Neural progenitor cell (in vitro differentiated cells): Measurements from ENCODE around the gene SPRR3. TPM values are rescaled to one million over a fixed set of nuclear protein-coding genes. Genes with fewer than 3 reads are reported as not detected.

Experiments used
- DNase-seq: peaks from one replicate; pipeline ENCODE4 v3.0.0-alpha.2; 2016; ENCODE audit warnings: low spot score
- H2AFZ ChIP-seq: fragments of 200-600 bp; sonication (generic); replicated peaks from 2 replicates; pipeline ENCODE4 v1.6.1; 2016; ENCODE audit warnings: antibody characterized with exemption
- H3F3A ChIP-seq: fragments of 200-600 bp; sonication (generic); 2 replicates; pipeline ENCODE4 v1.6.1; 2016; ENCODE audit warnings: antibody characterized with exemption, low read depth
- H3K27ac ChIP-seq: fragments of 200-600 bp; sonication (generic); 2 replicates; pipeline ENCODE4 v1.5.1; 2016; ENCODE audit warnings: mild to moderate bottlenecking
- H3K27me3 ChIP-seq: fragments of 200-600 bp; sonication (generic); 2 replicates; pipeline ENCODE4 v1.6.1; 2016; ENCODE audit warnings: mild to moderate bottlenecking, moderate library complexity
- H3K36me3 ChIP-seq: fragments of 200-600 bp; sonication (generic); 2 replicates; pipeline ENCODE4 v1.5.1; 2016
- H3K4me1 ChIP-seq: fragments of 200-600 bp; sonication (generic); 2 replicates; pipeline ENCODE4 v1.6.1; 2016; ENCODE audit warnings: mixed run types
- H3K4me2 ChIP-seq: fragments of 200-600 bp; sonication (generic); 2 replicates; pipeline ENCODE4 v1.6.1; 2016
- H3K4me3 ChIP-seq: fragments of 200-600 bp; sonication (generic); 2 replicates; pipeline ENCODE4 v1.5.1; 2016
- H3K79me2 ChIP-seq: fragments of 200-600 bp; sonication (generic); 2 replicates; pipeline ENCODE4 v1.6.1; 2016; ENCODE audit warnings: low read depth
- H3K9ac ChIP-seq: fragments of 200-600 bp; sonication (generic); 2 replicates; pipeline ENCODE4 v1.6.1; 2016
- H3K9me3 ChIP-seq: fragments of 200-600 bp; sonication (generic); 2 replicates; pipeline ENCODE4 v1.5.1; 2016; ENCODE audit warnings: low read depth
- H4K20me1 ChIP-seq: fragments of 200-600 bp; sonication (generic); 2 replicates; pipeline ENCODE4 v1.6.1; 2016; ENCODE audit warnings: low read depth
- H3K27ac Mint-ChIP-seq: 3 replicates; pipeline ENCODE4 v1.8.0; 2021; ENCODE audit warnings: mixed read lengths
- H3K27me3 Mint-ChIP-seq: 2 replicates; pipeline ENCODE4 v1.8.0; 2022; ENCODE audit warnings: low read depth, mild to moderate bottlenecking, inconsistent platforms, moderate library complexity, mixed read lengths; ENCODE audit not compliant: insufficient read depth
- H3K36me3 Mint-ChIP-seq: 3 replicates; pipeline ENCODE4 v1.8.0; 2021; ENCODE audit warnings: mixed read lengths
- H3K4me1 Mint-ChIP-seq: 3 replicates; pipeline ENCODE4 v1.8.0; 2021; ENCODE audit warnings: mixed read lengths
- H3K4me3 Mint-ChIP-seq: 3 replicates; pipeline ENCODE4 v1.8.0; 2021; ENCODE audit warnings: mild to moderate bottlenecking, moderate library complexity, mixed read lengths
- H3K9me3 Mint-ChIP-seq: 3 replicates; pipeline ENCODE4 v1.8.0; 2020; ENCODE audit warnings: mixed read lengths
- CTCF ChIP-seq: fragments of 200-600 bp; sonication (generic); IDR thresholded peaks from 2 replicates; pipeline ENCODE4 v1.5.1; 2017; ENCODE audit warnings: antibody characterized with exemption, mild to moderate bottlenecking
- EZH2 ChIP-seq: fragments of 200-600 bp; sonication (generic); IDR thresholded peaks from 2 replicates; pipeline ENCODE4 v1.6.1; 2017; ENCODE audit warnings: antibody characterized with exemption, mild to moderate bottlenecking, moderate library complexity
- EZH2phosphoT487 ChIP-seq: fragments of 200-600 bp; sonication (generic); IDR thresholded peaks from 2 replicates; pipeline ENCODE4 v1.6.1; 2017; ENCODE audit warnings: antibody characterized with exemption
- total RNA-seq: library from RNA; depleted of rRNA; stranded (reverse); fragments of >200 nt; gene quantifications from 2 replicates; pipeline ENCODE4 v1.2.3, GENCODE V29; 2015; ENCODE audit warnings: low replicate concordance

Gene SPRR3
- total RNA-seq, 1 donor from 2014 or later: not detected

GRCh38 chr1:153032073-153032472 lies 30.5 kb downstream of the SPRR3 start:
- no peak for TF ChIP-seq EZH2phosphoT487
- TF ChIP-seq CTCF: no peak
- no peak for TF ChIP-seq EZH2
- no peaks in the 10 kb centered on the region for H3K27me3 ChIP-seq
- no peaks in the 10 kb centered on the region for H3K9me3 Mint-ChIP-seq
- no peak overlapping the region for H3K4me2 ChIP-seq
- no peaks in the 10 kb centered on the region for H3K27me3 Mint-ChIP-seq
- no peak overlapping the region for H3K4me3 ChIP-seq
- no peaks in the 10 kb centered on the region for H3F3A ChIP-seq
- H3K4me1 ChIP-seq: no peaks in the 10 kb centered on the region
- H3K9me3 ChIP-seq: peaks cover 10% of the 10 kb centered on the region
- H3K9ac ChIP-seq: no peak overlapping the region
- H2AFZ ChIP-seq: no peak overlapping the region
- no peak overlapping the region for H3K4me3 Mint-ChIP-seq
- H3K27ac Mint-ChIP-seq: no peak overlapping the region
- no peaks in the 10 kb centered on the region for H3K36me3 Mint-ChIP-seq
- no peak overlapping the region for H3K27ac ChIP-seq
- no peaks in the 10 kb centered on the region for H3K4me1 Mint-ChIP-seq
- H4K20me1 ChIP-seq: no peaks in the 10 kb centered on the region
- H3K79me2 ChIP-seq: no peaks in the 10 kb centered on the region
- H3K36me3 ChIP-seq: no peaks in the 10 kb centered on the region
- DNase-seq: no peak

GRCh38 chr1:153032677-153033308 lies 31.2 kb downstream of the SPRR3 start:
- peaks cover 3% of the 10 kb centered on the region for H3K9me3 ChIP-seq
- no peaks in the 10 kb centered on the region for H3K36me3 Mint-ChIP-seq
- no peak overlapping the region for H3K4me3 ChIP-seq
- no peaks in the 10 kb centered on the region for H3F3A ChIP-seq
- H3K27ac Mint-ChIP-seq: no peak overlapping the region
- DNase-seq: peak; percentile 21
- no peak overlapping the region for H3K4me2 ChIP-seq
- no peaks in the 10 kb centered on the region for H3K79me2 ChIP-seq
- H3K27ac ChIP-seq: no peak overlapping the region
- H3K27me3 Mint-ChIP-seq: no peaks in the 10 kb centered on the region
- TF ChIP-seq CTCF (peak; percentile 12), EZH2phosphoT487 (no peak)
- H2AFZ ChIP-seq: no peak overlapping the region
- H3K9me3 Mint-ChIP-seq: no peaks in the 10 kb centered on the region
- H3K27me3 ChIP-seq: no peaks in the 10 kb centered on the region
- H3K4me1 Mint-ChIP-seq: no peaks in the 10 kb centered on the region
- H3K4me1 ChIP-seq: no peaks in the 10 kb centered on the region
- no peaks in the 10 kb centered on the region for H3K36me3 ChIP-seq
- H4K20me1 ChIP-seq: no peaks in the 10 kb centered on the region
- no peak overlapping the region for H3K9ac ChIP-seq
- no peak overlapping the region for H3K4me3 Mint-ChIP-seq

GRCh38 chr1:153035211-153035610 lies 33.7 kb downstream of the SPRR3 start:
- no peaks in the 10 kb centered on the region for H3K27me3 Mint-ChIP-seq
- no peak overlapping the region for H3K4me2 ChIP-seq
- no peaks in the 10 kb centered on the region for H4K20me1 ChIP-seq

More at GRCh38 chr1:153035211-153035610, 33.7 kb downstream of the SPRR3 start:
- H3K36me3 ChIP-seq: no peaks in the 10 kb centered on the region
- TF ChIP-seq CTCF: no peak
- no peak for TF ChIP-seq EZH2phosphoT487
- no peak for TF ChIP-seq EZH2
- H3K27ac ChIP-seq: no peak overlapping the region
- H3K9me3 ChIP-seq: peaks cover 5% of the 10 kb centered on the region
- Mint-ChIP-seq H3K4me3 (no peak overlapping the region), H3K9me3 (no peaks in the 10 kb centered on the region), H3K27ac (no peak overlapping the region), H3K36me3 (no peaks in the 10 kb centered on the region), H3K4me1 (no peaks in the 10 kb centered on the region)
- no peak overlapping the region for H2AFZ ChIP-seq
- no peaks in the 10 kb centered on the region for H3F3A ChIP-seq
- no peak for DNase-seq
- no peaks in the 10 kb centered on the region for H3K4me1 ChIP-seq
- no peak overlapping the region for H3K9ac ChIP-seq
- H3K27me3 ChIP-seq: no peaks in the 10 kb centered on the region
- no peak overlapping the region for H3K4me3 ChIP-seq
- no peaks in the 10 kb centered on the region for H3K79me2 ChIP-seq
